ENCODE measurements around the gene S100A14. TPM values are rescaled to one million over a fixed set of nuclear protein-coding genes. Genes with fewer than 3 reads are reported as not detected.

Gene S100A14
- total RNA-seq, 1 experiment from 2014 or later, result 332 TPM

DNA sequence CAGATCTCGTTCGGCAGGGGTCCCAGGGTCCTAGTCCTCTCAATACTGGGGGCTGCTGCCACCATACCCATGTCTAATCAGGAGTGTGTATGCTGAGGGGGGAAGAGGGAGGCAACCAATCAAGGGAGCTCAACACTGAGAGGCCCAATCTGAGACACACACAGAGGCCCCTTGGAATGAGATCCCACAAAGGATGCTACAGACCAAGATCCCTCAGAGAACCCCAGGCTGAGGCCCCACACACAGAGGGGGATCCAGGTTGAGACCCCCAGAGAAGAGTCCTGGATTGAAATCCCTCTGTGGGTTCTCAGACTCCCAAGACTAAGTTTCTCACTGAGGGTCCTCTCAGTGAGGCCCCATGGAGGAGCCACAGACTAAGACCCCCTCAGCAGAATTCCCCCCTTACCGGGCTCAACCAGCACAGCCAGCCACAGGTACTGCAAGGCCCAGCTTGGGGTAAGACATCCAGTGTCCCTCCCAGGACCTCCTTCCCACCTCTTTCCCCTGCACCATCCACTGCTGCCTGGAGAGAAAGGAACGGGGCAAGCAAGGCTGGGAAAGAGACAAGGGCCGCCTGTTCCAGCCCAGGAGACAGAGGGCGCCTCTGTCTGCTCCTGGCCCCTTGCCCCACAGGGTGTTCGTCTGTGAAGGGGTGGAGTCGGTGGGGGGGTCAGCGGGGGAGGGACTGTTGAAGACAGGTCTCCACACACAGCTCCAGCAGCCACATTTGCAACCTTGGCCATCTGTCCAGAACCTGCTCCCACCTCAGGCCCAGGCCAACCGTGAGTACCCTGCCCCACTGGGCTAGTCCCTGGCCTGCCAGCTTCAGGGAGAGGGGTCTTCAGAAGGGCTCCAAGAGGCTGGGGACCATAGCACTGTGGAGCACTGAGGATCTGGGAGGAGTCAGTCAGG, 11.8 kb upstream of the S100A14 start, which contains the start of gene S100A1:
TSS of gene S100A1 (plus strand) at position 720 of the 912 bp plus-strand sequence. CDS start 2,088 bp downstream, outside the sequence.
- intact Hi-C loops (cut with micrococcal nuclease), result loop anchor here (1.0 to 2.0 kb wide), 3 partner anchors 31 to 56 kb away; partner anchors contain the start of genes ILF2 and SNAPIN
- Mint-ChIP-seq H3K27ac (ENCODE audit: low read depth, unreplicated experiment) (peak within 1 kb of the TSS; percentile 91), H3K9me3 (ENCODE audit: unreplicated experiment) (no peaks in the 10 kb centered on the region), H3K4me3 (ENCODE audit: unreplicated experiment) (peak within 1 kb of the TSS; percentile 84), H3K36me3 (ENCODE audit: insufficient read depth, unreplicated experiment) (peaks cover 33% of the 10 kb centered on the region), H3K4me1 (ENCODE audit: insufficient read depth, unreplicated experiment) (peaks cover 41% of the 10 kb centered on the region), H3K27me3 (ENCODE audit: insufficient read depth, unreplicated experiment) (no peaks in the 10 kb centered on the region)
- no TSS peak for BruUV-seq (replicated peaks)
- TF ChIP-seq, protein P1, sequence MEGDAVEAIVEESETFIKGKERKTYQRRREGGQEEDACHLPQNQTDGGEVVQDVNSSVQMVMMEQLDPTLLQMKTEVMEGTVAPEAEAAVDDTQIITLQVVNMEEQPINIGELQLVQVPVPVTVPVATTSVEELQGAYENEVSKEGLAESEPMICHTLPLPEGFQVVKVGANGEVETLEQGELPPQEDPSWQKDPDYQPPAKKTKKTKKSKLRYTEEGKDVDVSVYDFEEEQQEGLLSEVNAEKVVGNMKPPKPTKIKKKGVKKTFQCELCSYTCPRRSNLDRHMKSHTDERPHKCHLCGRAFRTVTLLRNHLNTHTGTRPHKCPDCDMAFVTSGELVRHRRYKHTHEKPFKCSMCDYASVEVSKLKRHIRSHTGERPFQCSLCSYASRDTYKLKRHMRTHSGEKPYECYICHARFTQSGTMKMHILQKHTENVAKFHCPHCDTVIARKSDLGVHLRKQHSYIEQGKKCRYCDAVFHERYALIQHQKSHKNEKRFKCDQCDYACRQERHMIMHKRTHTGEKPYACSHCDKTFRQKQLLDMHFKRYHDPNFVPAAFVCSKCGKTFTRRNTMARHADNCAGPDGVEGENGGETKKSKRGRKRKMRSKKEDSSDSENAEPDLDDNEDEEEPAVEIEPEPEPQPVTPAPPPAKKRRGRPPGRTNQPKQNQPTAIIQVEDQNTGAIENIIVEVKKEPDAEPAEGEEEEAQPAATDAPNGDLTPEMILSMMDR (IDR thresholded peaks at IDR 0.05; ENCODE audit: unreplicated experiment), result no peak
- ChIA-PET CTCF (interaction anchor here (0.6 to 9.3 kb wide), 26 partner anchors 13 to 1267 kb away, joined by 3 to 195 read pairs (median 4); partner anchors contain the start of genes NPR1, S100A14, S100A16 and SNAPIN), POLR2A (interaction anchor here (0.6 to 46.1 kb wide), 24 partner anchors 6 to 792 kb away, joined by 3 to 1272 read pairs (median 5); partner anchors contain the start of genes CHTOP, CREB3L4, INTS3 and JTB)
- DNase-seq (ENCODE audit: unreplicated experiment), result no peak

DNA sequence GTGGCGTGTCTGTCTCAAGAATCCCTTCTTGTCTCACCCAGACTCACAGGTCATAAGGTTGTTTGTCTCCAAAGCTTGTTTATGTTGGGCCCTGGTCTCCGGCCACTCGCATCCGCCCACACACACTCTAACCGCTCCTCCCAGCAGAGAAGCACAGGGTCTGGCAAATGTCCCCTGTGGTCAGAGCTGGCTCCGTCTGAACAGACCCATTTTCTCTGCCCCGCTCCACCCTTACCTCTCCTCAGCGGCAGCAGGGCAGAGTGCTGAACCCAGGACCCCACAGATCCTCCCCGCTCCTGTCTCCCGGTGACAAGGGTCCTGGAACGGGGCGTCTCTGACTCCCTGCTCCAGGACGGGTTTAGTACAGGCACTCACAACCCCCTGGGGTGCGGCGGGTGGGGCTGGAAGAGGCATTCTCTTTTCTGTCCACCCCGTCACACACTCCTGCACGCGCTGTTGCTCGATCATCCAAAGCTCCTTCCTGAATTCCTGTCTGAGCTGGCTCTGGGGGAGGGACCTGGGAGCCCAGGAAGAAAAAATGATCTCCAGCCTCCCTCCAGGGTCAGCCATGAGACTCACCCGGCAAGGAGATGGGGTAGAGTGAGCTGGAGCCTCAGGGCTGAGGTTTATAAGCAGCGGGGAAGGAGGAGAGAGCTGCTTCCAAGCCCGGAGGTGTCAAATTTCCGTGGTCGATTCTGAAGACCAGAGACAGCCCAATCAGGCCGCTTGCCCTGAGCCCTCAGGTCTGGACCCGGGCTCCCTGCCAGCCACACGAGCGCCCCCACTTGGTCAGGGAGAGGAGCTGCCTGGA, 11.0 kb upstream of the S100A14 start, which contains the start of gene S100A13:
TSS of gene S100A13 (minus strand) at position 602 of the 811 bp plus-strand sequence. CDS start 1,033 bp downstream, outside the sequence.
- peaks cover 35% of the 10 kb centered on the region for H3K36me3 Mint-ChIP-seq (ENCODE audit: insufficient read depth, unreplicated experiment)
- H3K27ac Mint-ChIP-seq (ENCODE audit: low read depth, unreplicated experiment), result peak within 1 kb of the TSS; percentile 91
- H3K4me3 Mint-ChIP-seq (ENCODE audit: unreplicated experiment), result peak within 1 kb of the TSS; percentile 84
- no peaks in the 10 kb centered on the region for H3K27me3 Mint-ChIP-seq (ENCODE audit: insufficient read depth, unreplicated experiment)
- no peaks in the 10 kb centered on the region for H3K9me3 Mint-ChIP-seq (ENCODE audit: unreplicated experiment)
- TF ChIP-seq, protein P1 (IDR thresholded peaks at IDR 0.05; ENCODE audit: unreplicated experiment), result peak; percentile 86
- ChIA-PET POLR2A (interaction anchor here (0.6 to 46.1 kb wide), 26 partner anchors 7 to 793 kb away, joined by 3 to 1272 read pairs (median 4); partner anchors contain the start of genes CHTOP, CREB3L4, INTS3 and JTB), CTCF (interaction anchor here (0.6 to 9.3 kb wide), 33 partner anchors 12 to 1266 kb away, joined by 3 to 195 read pairs (median 4); partner anchors contain the start of genes S100A14, S100A16 and SNAPIN)
- peak; percentile 98 for DNase-seq (ENCODE audit: unreplicated experiment)
- intact Hi-C loops (cut with micrococcal nuclease), result loop anchor here (1.0 to 2.0 kb wide), 3 partner anchors 32 to 55 kb away; partner anchors contain the start of genes ILF2 and SNAPIN
- peaks cover 38% of the 10 kb centered on the region for H3K4me1 Mint-ChIP-seq (ENCODE audit: insufficient read depth, unreplicated experiment)
- BruUV-seq (replicated peaks), result TSS peak; percentile 66

DNA sequence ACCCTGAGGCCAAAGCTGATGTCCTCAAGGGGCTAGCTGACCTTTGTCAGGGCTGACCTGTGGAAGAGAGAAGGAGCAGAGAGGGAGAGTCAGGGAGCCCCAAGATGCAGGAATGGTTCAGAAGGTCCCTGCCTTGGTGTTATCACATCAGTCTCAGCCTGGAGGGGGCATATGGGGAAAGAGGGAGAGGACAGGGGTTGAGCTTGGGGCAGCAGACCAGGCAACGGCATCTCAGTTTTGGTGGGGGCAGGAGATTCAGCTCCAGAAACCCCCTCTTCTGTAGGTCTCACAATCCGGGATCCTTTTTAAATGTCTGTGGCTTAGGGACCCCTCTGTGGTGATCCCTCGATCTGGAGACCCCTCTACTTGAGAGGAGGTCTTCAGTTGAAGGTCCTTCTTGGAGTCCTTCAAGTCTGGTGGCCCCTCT, 10.4 kb upstream of the S100A14 start:
- intact Hi-C loops (cut with micrococcal nuclease), result loop anchor here (2.0 kb wide), 2 partner anchors 32 to 44 kb away; partner anchors contain the start of genes ILF2 and SNAPIN

More for the DNA sequence above, 10.4 kb upstream of the S100A14 start:
- H3K27ac Mint-ChIP-seq (ENCODE audit: low read depth, unreplicated experiment), result peak overlapping the region; percentile 91
- H3K27me3 Mint-ChIP-seq (ENCODE audit: insufficient read depth, unreplicated experiment), result no peaks in the 10 kb centered on the region
- DNase-seq (ENCODE audit: unreplicated experiment), result no peak
- peaks cover 37% of the 10 kb centered on the region for H3K36me3 Mint-ChIP-seq (ENCODE audit: insufficient read depth, unreplicated experiment)
- peak overlapping the region; percentile 84 for H3K4me3 Mint-ChIP-seq (ENCODE audit: unreplicated experiment)
- H3K4me1 Mint-ChIP-seq (ENCODE audit: insufficient read depth, unreplicated experiment), result peaks cover 32% of the 10 kb centered on the region
- no peaks in the 10 kb centered on the region for H3K9me3 Mint-ChIP-seq (ENCODE audit: unreplicated experiment)
- POLR2A ChIA-PET, result interaction anchor here (1.0 to 46.1 kb wide), 19 partner anchors 8 to 364 kb away, joined by 3 to 1272 read pairs (median 6); partner anchors contain the start of genes CHTOP, JTB, RPS27 and S100A1
- CTCF ChIA-PET, result interaction anchor here (0.6 to 9.3 kb wide), 20 partner anchors 11 to 225 kb away, joined by 3 to 195 read pairs (median 4); partner anchors contain the start of genes S100A14, S100A16 and SNAPIN
- TF ChIP-seq, protein P1 (IDR thresholded peaks at IDR 0.05; ENCODE audit: unreplicated experiment), result no peak
- BruUV-seq (replicated peaks), result no TSS peak
